ENCODE measurements around the gene FASTK. TPM values are rescaled to one million over a fixed set of nuclear protein-coding genes. Genes with fewer than 3 reads are reported as not detected.

The FASTK gene
- total RNA-seq, 1 donor from 2014 or later, result 56.1 TPM

- no peak for TF ChIP-seq CTCF (IDR thresholded peaks at IDR 0.05; ENCODE audit: insufficient read depth, low read depth, low read length)
- TF ChIP-seq EZH2 (IDR thresholded peaks at IDR 0.05; ENCODE audit: insufficient read depth, low read length), result no peak
- H3K4me3 Mint-ChIP-seq (ENCODE audit: unreplicated experiment), result peak overlapping the region; percentile 94
- H3K36me3 Mint-ChIP-seq (ENCODE audit: low read depth, unreplicated experiment), result peaks cover 5% of the 10 kb centered on the region
- Histone ChIP-seq H3K4me3 (ENCODE audit: insufficient read depth, low read depth, low read length) (peak overlapping the region; percentile 80), H3K79me2 (ENCODE audit: insufficient read depth, low read length) (peaks cover 51% of the 10 kb centered on the region), H3K9me3 (ENCODE audit: insufficient read depth, low read depth, low read length) (no peaks in the 10 kb centered on the region), H3K27me3 (ENCODE audit: insufficient read depth, low read length) (no peaks in the 10 kb centered on the region), H3K9ac (ENCODE audit: low read length) (peak overlapping the region; percentile 81), H4K20me1 (ENCODE audit: insufficient read depth, low read length) (peaks cover 50% of the 10 kb centered on the region), H3K27ac (ENCODE audit: low read depth, low read length) (peak overlapping the region; percentile 93), H3K4me1 (ENCODE audit: insufficient read depth, low read length) (peaks cover 54% of the 10 kb centered on the region), H2AFZ (ENCODE audit: low read depth, low read length) (no peak overlapping the region), H3K4me2 (ENCODE audit: low read length) (peak overlapping the region; percentile 91), H3K36me3 (ENCODE audit: insufficient read depth, low read length) (peaks cover 6% of the 10 kb centered on the region)
- H3K9me3 Mint-ChIP-seq (ENCODE audit: unreplicated experiment), result no peaks in the 10 kb centered on the region
- DNase-seq (ENCODE audit: low read depth) (no peak), FAIRE-seq (no peak)
- no peaks in the 10 kb centered on the region for H3K27me3 Mint-ChIP-seq (ENCODE audit: low read depth, unreplicated experiment)
- peak overlapping the region; percentile 83 for H3K27ac Mint-ChIP-seq (ENCODE audit: unreplicated experiment)
- H3K4me1 Mint-ChIP-seq (ENCODE audit: low read depth, unreplicated experiment), result peaks cover 31% of the 10 kb centered on the region
Measured at GRCh38 chr7:151060416-151061212, 20.0 kb downstream of the FASTK start.

GRCh38 chr7:151060113-151060415 is 20.5 kb downstream of the FASTK start:
- Mint-ChIP-seq H3K4me1 (ENCODE audit: low read depth, unreplicated experiment) (peaks cover 31% of the 10 kb centered on the region), H3K9me3 (ENCODE audit: unreplicated experiment) (no peaks in the 10 kb centered on the region), H3K27me3 (ENCODE audit: low read depth, unreplicated experiment) (no peaks in the 10 kb centered on the region), H3K27ac (ENCODE audit: unreplicated experiment) (peak overlapping the region; percentile 83), H3K4me3 (ENCODE audit: unreplicated experiment) (peak overlapping the region; percentile 94), H3K36me3 (ENCODE audit: low read depth, unreplicated experiment) (peaks cover 5% of the 10 kb centered on the region)
- Histone ChIP-seq H3K36me3 (ENCODE audit: insufficient read depth, low read length) (peaks cover 2% of the 10 kb centered on the region), H3K27me3 (ENCODE audit: insufficient read depth, low read length) (no peaks in the 10 kb centered on the region), H3K9ac (ENCODE audit: low read length) (peak overlapping the region; percentile 81), H3K4me1 (ENCODE audit: insufficient read depth, low read length) (peaks cover 54% of the 10 kb centered on the region), H3K4me2 (ENCODE audit: low read length) (peak overlapping the region; percentile 91), H4K20me1 (ENCODE audit: insufficient read depth, low read length) (peaks cover 47% of the 10 kb centered on the region), H3K4me3 (ENCODE audit: insufficient read depth, low read depth, low read length) (peak overlapping the region; percentile 80), H3K9me3 (ENCODE audit: insufficient read depth, low read depth, low read length) (no peaks in the 10 kb centered on the region), H3K27ac (ENCODE audit: low read depth, low read length) (peak overlapping the region; percentile 93), H2AFZ (ENCODE audit: low read depth, low read length) (no peak overlapping the region), H3K79me2 (ENCODE audit: insufficient read depth, low read length) (peaks cover 46% of the 10 kb centered on the region)
- FAIRE-seq (no peak), DNase-seq (ENCODE audit: low read depth) (no peak)
- TF ChIP-seq CTCF (IDR thresholded peaks at IDR 0.05; ENCODE audit: insufficient read depth, low read depth, low read length) (no peak), EZH2 (IDR thresholded peaks at IDR 0.05; ENCODE audit: insufficient read depth, low read length) (no peak)

Measured in astrocyte (in vitro differentiated cells and primary cell).